Measurements from ENCODE around the gene ENTPD1.

DNA sequence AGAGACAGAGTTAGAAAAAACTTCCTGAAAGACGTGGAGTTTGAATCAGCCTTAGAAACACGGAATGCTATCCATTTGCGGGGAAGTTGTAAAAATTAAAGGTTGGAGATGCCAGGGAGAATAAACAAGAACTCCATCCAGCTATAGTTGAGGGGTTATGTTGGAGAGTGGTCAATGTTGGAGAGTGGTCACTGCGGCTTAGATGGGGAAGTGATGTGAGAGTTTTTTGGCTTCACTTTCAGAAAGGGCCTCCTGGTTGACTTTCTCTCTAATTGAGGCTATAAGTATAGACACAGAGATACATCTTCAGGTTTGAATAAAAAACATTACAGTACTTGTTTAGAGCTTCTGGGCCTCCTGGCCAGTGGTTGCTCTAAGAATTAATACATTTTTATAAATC lies 152.5 kb downstream of the ENTPD1 start:
- TF ChIP-seq, protein P1, sequence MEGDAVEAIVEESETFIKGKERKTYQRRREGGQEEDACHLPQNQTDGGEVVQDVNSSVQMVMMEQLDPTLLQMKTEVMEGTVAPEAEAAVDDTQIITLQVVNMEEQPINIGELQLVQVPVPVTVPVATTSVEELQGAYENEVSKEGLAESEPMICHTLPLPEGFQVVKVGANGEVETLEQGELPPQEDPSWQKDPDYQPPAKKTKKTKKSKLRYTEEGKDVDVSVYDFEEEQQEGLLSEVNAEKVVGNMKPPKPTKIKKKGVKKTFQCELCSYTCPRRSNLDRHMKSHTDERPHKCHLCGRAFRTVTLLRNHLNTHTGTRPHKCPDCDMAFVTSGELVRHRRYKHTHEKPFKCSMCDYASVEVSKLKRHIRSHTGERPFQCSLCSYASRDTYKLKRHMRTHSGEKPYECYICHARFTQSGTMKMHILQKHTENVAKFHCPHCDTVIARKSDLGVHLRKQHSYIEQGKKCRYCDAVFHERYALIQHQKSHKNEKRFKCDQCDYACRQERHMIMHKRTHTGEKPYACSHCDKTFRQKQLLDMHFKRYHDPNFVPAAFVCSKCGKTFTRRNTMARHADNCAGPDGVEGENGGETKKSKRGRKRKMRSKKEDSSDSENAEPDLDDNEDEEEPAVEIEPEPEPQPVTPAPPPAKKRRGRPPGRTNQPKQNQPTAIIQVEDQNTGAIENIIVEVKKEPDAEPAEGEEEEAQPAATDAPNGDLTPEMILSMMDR (conservative IDR thresholded peaks at IDR 0.05) = no peak
- no peak for TF ChIP-seq EZH2 (IDR thresholded peaks at IDR 0.05; ENCODE audit: low read depth)
